BJ (cell line): ENCODE results near the gene SERPINB4. TPM values are rescaled to one million over a fixed set of nuclear protein-coding genes. Genes with fewer than 3 reads are reported as not detected.

Experiments used
- CTCF ChIA-PET: fragments of 350-600 bp; formaldehyde crosslinking; extraction: SDS; loops from one replicate; lab custom pipeline; 2021; ENCODE audit warnings: antibody characterized with exemption, inconsistent platforms; lab: Yijun Ruan, JAX
- POLR2A ChIA-PET: fragments of 300-600 bp; sonication (Branson Sonifier 250); formaldehyde crosslinking; extraction: SDS; loops from one replicate; lab custom pipeline; 2021; ENCODE audit warnings: antibody characterized with exemption; lab: Charles Lee
- DNase-seq: peaks from one replicate; pipeline ENCODE4 v3.0.0-alpha.2; 2011; ENCODE audit warnings: low read depth
- H3K27me3 ChIP-seq: 2 replicates; pipeline ENCODE4 v1.6.0; 2011; ENCODE audit warnings: low read length; ENCODE audit not compliant: control insufficient read depth, insufficient read depth
- H3K36me3 ChIP-seq: 2 replicates; pipeline ENCODE4 v1.5.1; 2011; ENCODE audit warnings: low read length; ENCODE audit not compliant: control insufficient read depth, insufficient read depth
- H3K4me3 ChIP-seq: 2 replicates; pipeline ENCODE4 v1.5.1; 2011; ENCODE audit warnings: low read depth, mild to moderate bottlenecking, control low read depth, low read length
- CTCF ChIP-seq: IDR thresholded peaks from 2 replicates; pipeline ENCODE4 v1.5.1; 2011; ENCODE audit warnings: low read depth, mild to moderate bottlenecking, control low read depth, inconsistent platforms, low read length, moderate library complexity; ENCODE audit not compliant: insufficient read depth
- polyA plus RNA-seq: library from polyadenylated mRNA; depleted of rRNA; stranded (reverse); fragments of >200 nt; gene quantifications from 2 replicates; pipeline ENCODE4 v1.2.3, GENCODE V29; 2011

SERPINB4 gene
- polyA plus RNA-seq, 1 experiment = 0.06 TPM

- Histone ChIP-seq H3K36me3 (no peaks in the 10 kb centered on the region), H3K4me3 (no peak overlapping the region), H3K27me3 (peaks cover 2% of the 10 kb centered on the region; the same call in 1 of the 2 replicates)
- no peak for DNase-seq
- CTCF ChIA-PET = no interaction called here
- no peak for TF ChIP-seq CTCF
- POLR2A ChIA-PET = no interaction called here
These were observed 26.2 kb downstream of the SERPINB4 start for GRCh38 chr18:63617915-63618234.

GRCh38 chr18:63617049-63617914, 26.8 kb downstream of the SERPINB4 start:
- Histone ChIP-seq H3K27me3 (peaks cover 2% of the 10 kb centered on the region; the same call in 1 of the 2 replicates), H3K36me3 (no peaks in the 10 kb centered on the region), H3K4me3 (no peak overlapping the region)
- POLR2A ChIA-PET = no interaction called here
- no peak for TF ChIP-seq CTCF
- no peak for DNase-seq
- CTCF ChIA-PET = no interaction called here

- Histone ChIP-seq H3K36me3 (no peaks in the 10 kb centered on the region), H3K4me3 (no peak overlapping the region), H3K27me3 (peaks cover 2% of the 10 kb centered on the region; the same call in 1 of the 2 replicates)
- CTCF ChIA-PET = interaction anchor here (0.8 to 1.5 kb wide), 2 partner anchors 18 to 1084 kb away, joined by 3 read pairs; no protein-coding TSS in a partner anchor
- POLR2A ChIA-PET = no interaction called here
- TF ChIP-seq CTCF = no peak
- DNase-seq = no peak
These were observed 30.6 kb downstream of the SERPINB4 start for GRCh38 chr18:63613420-63613819.

GRCh38 chr18:63606526-63606925, 37.5 kb downstream of the SERPINB4 start:
- POLR2A ChIA-PET = no interaction called here
- CTCF ChIA-PET = interaction anchor here (0.7 to 1.0 kb wide), 2 partner anchors 12 to 13 kb away, joined by 3 read pairs; no protein-coding TSS in a partner anchor

More at GRCh38 chr18:63606526-63606925, 37.5 kb downstream of the SERPINB4 start:
- peak; percentile 29 for DNase-seq
- no peaks in the 10 kb centered on the region for H3K36me3 ChIP-seq
- H3K27me3 ChIP-seq = no peaks in the 10 kb centered on the region
- no peak for TF ChIP-seq CTCF
- H3K4me3 ChIP-seq = no peak overlapping the region
